Central memory CD8-positive, alpha-beta T cell (primary cell): ENCODE data around the gene NPPA.

Source experiments
- ATAC-seq: fragments of 150-1000 bp; cut with Tn5 transposase; replicated peaks from 2 replicates; pipeline ENCODE4 v1.10.0; 2022; ENCODE audit warnings: mild to moderate bottlenecking, moderate FRiP score, moderate number of reproducible peaks; ENCODE audit not compliant: poor library complexity, severe bottlenecking; ENCODE audit errors: extremely low read depth
- DNase-seq, 2 donors: peaks; one replicate each; pipeline ENCODE4 v3.0.0; 2021; ENCODE audit warnings: low spot score in 2 of 2
- H3K27ac Mint-ChIP-seq: one replicate; pipeline ENCODE4 v1.8.0; 2022; ENCODE audit warnings: low read depth, mild to moderate bottlenecking, moderate library complexity, mixed read lengths
- H3K27me3 Mint-ChIP-seq: one replicate; pipeline ENCODE4 v1.8.0; 2022; ENCODE audit warnings: mixed read lengths
- H3K36me3 Mint-ChIP-seq: one replicate; pipeline ENCODE4 v1.8.0; 2022; ENCODE audit warnings: mild to moderate bottlenecking, moderate library complexity, mixed read lengths; ENCODE audit not compliant: insufficient read depth
- H3K4me1 Mint-ChIP-seq: one replicate; pipeline ENCODE4 v1.8.0; 2022; ENCODE audit warnings: mixed read lengths
- H3K4me3 Mint-ChIP-seq: one replicate; pipeline ENCODE4 v1.8.0; 2022; ENCODE audit warnings: mild to moderate bottlenecking, moderate library complexity, mixed read lengths
- H3K9me3 Mint-ChIP-seq: one replicate; pipeline ENCODE4 v1.8.0; 2022; ENCODE audit warnings: mixed read lengths

Gene NPPA

DNA sequence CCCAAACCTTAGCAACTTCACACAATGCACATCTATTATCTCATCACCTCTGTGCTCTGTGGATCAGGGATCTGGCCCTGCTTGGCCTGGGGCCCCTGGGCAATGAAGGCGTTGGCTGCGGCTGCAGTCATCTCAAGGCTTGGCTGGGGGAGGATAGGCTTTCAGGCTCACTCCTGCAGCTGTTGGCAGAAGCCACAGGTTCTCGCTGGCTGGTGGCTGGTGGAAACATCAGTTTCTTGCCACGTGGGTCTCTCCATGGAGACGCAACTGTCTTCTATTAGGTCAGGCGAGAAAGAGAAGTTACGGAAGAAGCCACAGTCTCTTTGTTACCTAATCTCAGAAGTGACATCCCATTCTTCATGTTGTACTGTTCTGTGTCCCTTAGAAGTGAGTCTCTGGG is 3.6 kb upstream of the NPPA start:
- H3K9me3 Mint-ChIP-seq = no peaks in the 10 kb centered on the region
- H3K36me3 Mint-ChIP-seq = no peaks in the 10 kb centered on the region
- no peak overlapping the region for H3K4me3 Mint-ChIP-seq
- ATAC-seq (no peak), DNase-seq (no peak)
- H3K27me3 Mint-ChIP-seq = peaks cover 40% of the 10 kb centered on the region
- H3K4me1 Mint-ChIP-seq = no peaks in the 10 kb centered on the region
- no peak overlapping the region for H3K27ac Mint-ChIP-seq

DNA sequence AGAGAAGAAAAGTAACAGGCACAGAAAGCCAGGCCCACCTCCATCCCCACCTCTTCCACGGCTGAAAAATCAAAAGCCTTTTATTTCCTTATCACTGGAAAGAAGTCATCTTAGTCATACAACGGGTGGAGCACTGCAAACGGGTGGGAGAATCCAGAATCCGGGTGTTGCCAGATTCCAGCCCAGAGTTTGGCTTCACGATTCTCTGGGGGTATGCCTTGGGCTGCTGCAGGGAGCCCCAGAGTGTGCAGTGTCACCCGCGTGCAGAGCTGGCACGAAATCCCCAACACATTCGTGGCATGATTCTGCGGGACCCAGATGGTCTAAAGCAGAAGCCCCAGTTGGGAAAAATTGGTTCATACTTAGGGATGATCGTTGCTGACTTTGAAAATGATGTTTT is 2.6 kb upstream of the NPPA start:
- no peak for ATAC-seq
- Mint-ChIP-seq H3K4me1 (peaks cover 4% of the 10 kb centered on the region), H3K27me3 (peaks cover 40% of the 10 kb centered on the region), H3K4me3 (no peak overlapping the region), H3K9me3 (no peaks in the 10 kb centered on the region), H3K27ac (no peak overlapping the region), H3K36me3 (peaks cover 5% of the 10 kb centered on the region)
- no peak for DNase-seq

DNA sequence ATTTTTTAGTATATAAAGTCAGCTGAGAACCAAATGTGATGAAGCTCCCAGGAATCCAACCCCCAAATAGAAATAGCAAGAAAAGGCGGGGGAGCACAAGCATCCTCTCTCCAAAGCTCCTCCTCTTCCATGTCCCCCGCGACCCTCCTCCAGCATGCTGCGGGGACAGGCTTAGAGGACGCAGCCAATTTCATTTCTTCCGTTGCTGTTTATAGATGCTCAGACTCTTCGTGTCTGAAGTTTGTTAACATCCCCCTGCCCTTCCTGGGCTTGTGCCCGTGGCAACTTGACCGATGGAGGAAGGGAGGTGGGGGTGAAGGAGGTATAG is 754 bp upstream of the NPPA start:
- Mint-ChIP-seq H3K4me3 (no peak overlapping the region), H3K4me1 (peaks cover 4% of the 10 kb centered on the region), H3K27me3 (peaks cover 21% of the 10 kb centered on the region), H3K9me3 (no peaks in the 10 kb centered on the region), H3K36me3 (peaks cover 5% of the 10 kb centered on the region), H3K27ac (no peak overlapping the region)
- ATAC-seq = no peak
- no peak for DNase-seq

DNA sequence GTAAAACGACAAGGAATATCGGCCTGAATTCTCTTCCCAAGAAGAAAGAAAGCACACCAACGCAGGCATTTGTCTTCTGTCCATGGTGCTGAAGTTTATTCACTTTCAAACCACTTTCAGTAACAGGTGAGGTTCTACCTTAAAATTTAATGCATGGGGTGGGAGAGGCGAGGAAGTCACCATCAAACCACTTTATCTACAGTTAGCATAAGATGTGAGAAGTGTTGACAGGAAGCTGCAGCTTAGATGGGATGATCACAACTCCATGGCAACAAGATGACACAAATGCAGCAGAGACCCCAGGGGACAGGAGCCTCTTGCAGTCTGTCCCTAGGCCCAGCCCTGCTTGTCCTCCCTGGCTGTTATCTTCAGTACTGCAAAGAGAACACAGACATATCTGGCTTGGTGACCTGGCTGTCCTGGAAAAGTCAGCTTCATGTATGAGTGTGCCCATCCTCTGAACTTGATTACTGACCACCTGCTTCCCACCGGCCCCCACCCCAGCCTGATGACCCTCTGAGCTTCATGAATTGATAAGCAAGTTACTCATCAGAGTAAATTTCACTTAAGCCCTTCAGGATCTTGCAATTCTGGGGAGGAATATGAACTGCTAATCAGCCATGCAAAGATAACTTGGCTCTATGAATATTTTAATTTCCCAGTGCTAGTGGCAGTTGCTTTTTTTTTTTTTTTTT is 1.8 kb downstream of the NPPA start:
- Mint-ChIP-seq H3K27me3 (peaks cover under 1% of the 10 kb centered on the region), H3K4me3 (no peak overlapping the region), H3K9me3 (no peaks in the 10 kb centered on the region), H3K36me3 (peaks cover 13% of the 10 kb centered on the region), H3K27ac (no peak overlapping the region), H3K4me1 (peaks cover 4% of the 10 kb centered on the region)
- DNase-seq (no peak), ATAC-seq (no peak)

DNA sequence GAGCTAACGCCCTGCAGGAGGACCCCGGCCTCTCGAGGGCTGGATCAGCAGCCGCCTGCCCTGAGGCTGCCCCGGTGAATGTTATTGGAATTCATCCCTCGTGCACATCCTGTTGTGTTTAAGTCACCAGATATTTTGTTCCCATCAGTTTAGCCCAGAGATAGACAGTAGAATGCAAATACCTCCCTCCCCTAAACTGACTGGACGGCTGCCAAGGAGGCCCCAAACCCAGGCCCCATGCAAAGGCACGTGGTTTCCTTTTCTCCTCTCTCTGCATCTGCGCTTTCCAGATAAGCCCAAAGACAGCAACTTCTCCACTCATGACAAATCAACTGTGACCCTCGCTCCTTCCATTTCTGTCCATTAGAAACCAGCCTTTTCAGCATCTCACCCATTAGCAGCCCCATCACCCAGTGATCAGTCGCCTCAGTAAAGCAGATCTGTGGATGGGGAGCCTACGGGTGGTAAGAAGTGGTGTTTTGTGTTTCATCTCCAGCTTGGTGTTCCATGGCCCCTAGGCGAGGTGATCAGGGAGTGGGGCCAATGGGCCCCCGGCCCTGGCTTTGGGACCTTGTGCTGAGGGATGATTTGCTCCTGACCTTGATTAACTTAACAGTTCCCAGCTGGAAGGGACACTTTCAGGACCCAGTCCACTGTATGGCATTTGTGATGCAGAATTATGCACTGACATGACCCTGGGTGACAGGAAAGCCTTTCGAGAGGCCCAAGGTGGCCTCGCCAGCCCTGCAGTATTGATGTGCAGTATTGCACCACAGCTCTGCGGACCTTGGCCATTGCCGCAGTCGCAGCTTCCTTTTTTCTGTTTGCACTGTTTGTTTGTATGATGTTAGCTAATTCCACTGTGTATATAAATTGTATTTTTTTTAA is 5.2 kb downstream of the NPPA start:
- Mint-ChIP-seq H3K27me3 (no peaks in the 10 kb centered on the region), H3K36me3 (peaks cover 18% of the 10 kb centered on the region), H3K4me3 (no peak overlapping the region), H3K9me3 (no peaks in the 10 kb centered on the region), H3K4me1 (peaks cover 10% of the 10 kb centered on the region), H3K27ac (no peak overlapping the region)
- DNase-seq (no peak), ATAC-seq (no peak)

DNA sequence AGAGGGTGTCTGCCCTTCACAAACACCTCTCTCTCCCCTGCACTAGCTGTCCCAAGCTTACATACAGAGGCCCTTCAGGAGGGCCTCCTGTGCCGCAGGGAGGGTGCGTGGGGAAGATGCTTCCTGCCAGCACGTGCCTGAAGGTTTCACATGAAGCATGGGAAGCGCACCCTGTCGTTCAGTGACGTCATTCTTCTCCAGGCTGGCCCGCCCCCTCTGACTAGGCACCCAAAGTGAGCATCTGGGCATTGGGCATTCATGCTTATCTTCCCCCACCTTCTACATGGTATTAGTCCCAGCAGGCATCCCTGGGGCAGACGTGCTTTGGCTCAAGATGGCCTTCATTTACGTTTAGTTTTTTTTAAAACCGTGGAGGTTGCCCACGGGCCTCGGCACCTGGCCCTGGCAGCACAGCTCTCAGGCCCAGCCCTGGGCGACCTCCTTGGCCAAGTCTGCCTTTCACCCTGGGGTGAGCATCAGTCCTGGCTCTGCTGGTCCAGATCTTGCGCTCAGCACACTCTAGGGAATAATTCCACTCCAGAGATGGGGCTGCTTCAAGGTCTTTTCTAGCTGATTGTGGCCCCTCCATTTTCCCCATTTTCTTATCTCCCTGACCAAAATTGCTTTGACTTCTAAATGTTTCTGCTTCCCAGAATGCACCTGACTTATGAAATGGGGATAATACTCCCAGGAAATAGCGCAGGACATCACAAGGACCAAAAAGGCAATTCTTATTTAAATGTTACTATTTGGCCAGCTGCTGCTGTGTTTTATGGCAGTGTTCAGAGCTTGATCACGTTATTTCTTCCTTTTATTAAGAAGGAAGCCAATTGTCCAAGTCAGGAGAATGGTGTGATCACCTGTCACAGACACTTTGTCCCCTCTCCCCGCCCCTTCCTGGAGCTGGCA is 6.1 kb downstream of the NPPA start:
- Mint-ChIP-seq H3K4me3 (no peak overlapping the region), H3K9me3 (no peaks in the 10 kb centered on the region), H3K4me1 (peaks cover 10% of the 10 kb centered on the region), H3K27me3 (no peaks in the 10 kb centered on the region), H3K27ac (no peak overlapping the region), H3K36me3 (peaks cover 18% of the 10 kb centered on the region)
- ATAC-seq = no peak
- no peak for DNase-seq

DNA sequence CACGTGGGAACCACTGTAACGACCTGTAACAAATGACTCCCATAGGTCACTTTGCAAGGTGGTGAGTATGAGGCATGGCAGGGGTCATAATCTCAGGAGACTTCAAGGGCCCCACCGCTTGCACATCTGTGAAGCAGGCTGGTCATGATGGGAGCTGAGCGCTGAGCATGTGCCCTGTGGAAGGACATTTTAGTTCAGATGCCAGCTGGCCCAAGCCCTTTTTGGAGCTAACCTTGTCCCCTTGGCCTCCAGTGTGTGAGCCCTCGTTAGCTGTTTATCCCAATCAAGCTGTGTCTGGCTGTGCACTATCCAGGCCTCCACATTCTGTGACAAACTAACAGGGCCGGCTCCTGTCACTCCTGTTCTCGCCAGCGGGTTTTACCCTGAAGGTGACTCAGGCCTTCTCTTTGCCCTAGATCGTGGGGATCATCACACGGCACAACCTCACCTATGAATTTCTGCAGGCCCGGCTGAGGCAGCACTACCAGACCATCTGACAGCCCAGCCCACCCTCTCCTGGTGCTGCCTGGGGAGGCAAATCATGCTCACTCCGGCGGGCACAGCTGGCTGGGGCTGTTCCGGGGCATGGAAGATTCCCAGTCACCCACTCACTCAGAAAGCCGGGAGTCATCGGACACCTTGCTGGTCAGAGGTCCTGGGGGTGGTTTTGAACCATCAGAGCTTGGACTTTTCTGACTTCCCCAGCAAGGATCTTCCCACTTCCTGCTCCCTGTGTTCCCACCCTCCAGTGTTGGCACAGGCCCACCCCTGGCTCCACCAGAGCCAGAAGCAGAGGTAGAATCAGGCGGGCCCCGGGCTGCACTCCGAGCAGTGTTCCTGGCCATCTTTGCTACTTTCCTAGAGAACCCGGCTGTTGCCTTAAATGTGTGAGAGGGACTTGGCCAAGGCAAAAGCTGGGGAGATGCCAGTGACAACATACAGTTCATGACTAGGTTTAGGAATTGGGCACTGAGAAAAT is 7.6 kb downstream of the NPPA start:
- DNase-seq = no peak
- no peak overlapping the region for H3K4me3 Mint-ChIP-seq
- no peak overlapping the region for H3K27ac Mint-ChIP-seq
- H3K36me3 Mint-ChIP-seq = peaks cover 13% of the 10 kb centered on the region
- no peak for ATAC-seq
- no peaks in the 10 kb centered on the region for H3K27me3 Mint-ChIP-seq
- peaks cover 5% of the 10 kb centered on the region for H3K4me1 Mint-ChIP-seq
- no peaks in the 10 kb centered on the region for H3K9me3 Mint-ChIP-seq

DNA sequence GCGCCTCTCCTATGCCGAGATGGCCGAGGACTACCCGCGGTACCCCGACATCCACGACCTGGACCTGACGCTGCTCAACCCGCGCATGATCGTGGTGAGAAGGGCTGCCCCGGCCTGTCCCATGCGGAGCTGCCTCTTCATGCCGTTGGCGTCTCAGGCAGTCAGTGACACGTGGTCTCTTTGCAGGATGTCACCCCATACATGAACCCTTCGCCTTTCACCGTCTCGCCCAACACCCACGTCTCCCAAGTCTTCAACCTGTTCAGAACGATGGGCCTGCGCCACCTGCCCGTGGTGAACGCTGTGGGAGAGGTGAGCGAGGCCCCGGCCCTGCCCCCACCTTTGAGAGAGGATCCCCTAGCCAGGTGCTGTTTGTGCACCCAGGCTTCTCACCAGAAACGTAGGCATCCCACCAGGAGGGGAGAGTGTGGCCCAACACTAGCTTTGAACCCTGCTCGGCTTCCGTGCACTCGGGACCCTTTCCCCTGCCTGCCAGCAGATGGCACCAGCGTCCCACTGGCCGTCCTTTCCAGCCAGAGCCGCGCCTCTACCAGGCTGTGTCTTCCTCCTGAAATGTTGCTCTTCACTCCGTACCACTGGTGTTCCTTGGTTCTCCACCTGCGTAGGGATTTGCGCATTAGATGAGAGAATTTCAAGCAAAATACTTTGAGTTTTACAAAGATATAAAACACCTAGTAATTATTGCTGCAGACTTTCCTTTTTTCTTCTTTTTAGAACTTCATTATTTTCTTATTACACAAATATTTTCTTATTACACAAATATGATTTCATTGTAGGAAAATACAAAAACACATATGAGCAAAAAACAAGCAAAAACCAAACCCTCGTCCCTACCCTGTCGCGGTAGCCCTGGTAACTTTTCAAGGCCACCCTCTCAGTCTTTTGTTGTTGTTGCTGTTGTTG is 9.0 kb downstream of the NPPA start:
- Mint-ChIP-seq H3K4me3 (no peak overlapping the region), H3K36me3 (peaks cover 17% of the 10 kb centered on the region), H3K9me3 (no peaks in the 10 kb centered on the region), H3K4me1 (peaks cover 5% of the 10 kb centered on the region), H3K27ac (no peak overlapping the region), H3K27me3 (no peaks in the 10 kb centered on the region)
- peak; percentile 73 for ATAC-seq
- peak; percentile 57 to 60 for DNase-seq

DNA sequence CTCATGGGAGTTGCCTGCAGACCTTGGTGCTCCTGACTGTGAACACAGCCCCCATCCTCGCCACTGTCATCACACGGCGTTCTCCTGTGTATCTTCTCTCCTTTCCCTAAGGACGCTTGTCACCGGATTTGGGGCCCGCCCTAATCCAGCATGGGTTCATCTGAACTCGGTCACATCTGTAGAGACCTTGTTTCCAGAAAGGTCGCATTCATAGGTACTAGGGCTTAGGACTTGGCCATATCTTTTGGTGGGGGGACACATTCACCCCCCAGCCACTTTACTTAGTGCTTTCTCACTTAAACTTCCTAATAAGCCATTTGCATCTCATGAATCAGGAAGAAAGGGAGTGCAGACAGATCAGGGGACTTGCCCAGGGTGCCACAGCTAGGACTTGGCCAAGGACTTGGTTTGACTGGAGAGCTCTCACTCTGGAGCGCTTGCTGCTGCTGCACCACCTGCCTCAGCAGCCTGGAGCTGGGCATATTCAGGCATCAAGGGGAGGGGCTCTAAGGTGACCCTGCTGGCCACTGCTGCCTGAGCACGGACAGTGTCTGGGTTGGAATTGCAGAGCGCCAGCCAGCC is 9.7 kb downstream of the NPPA start:
- Mint-ChIP-seq H3K9me3 (no peaks in the 10 kb centered on the region), H3K27ac (no peak overlapping the region), H3K36me3 (peaks cover 21% of the 10 kb centered on the region), H3K27me3 (no peaks in the 10 kb centered on the region), H3K4me3 (no peak overlapping the region), H3K4me1 (peaks cover 5% of the 10 kb centered on the region)
- DNase-seq (no peak), ATAC-seq (no peak)

DNA sequence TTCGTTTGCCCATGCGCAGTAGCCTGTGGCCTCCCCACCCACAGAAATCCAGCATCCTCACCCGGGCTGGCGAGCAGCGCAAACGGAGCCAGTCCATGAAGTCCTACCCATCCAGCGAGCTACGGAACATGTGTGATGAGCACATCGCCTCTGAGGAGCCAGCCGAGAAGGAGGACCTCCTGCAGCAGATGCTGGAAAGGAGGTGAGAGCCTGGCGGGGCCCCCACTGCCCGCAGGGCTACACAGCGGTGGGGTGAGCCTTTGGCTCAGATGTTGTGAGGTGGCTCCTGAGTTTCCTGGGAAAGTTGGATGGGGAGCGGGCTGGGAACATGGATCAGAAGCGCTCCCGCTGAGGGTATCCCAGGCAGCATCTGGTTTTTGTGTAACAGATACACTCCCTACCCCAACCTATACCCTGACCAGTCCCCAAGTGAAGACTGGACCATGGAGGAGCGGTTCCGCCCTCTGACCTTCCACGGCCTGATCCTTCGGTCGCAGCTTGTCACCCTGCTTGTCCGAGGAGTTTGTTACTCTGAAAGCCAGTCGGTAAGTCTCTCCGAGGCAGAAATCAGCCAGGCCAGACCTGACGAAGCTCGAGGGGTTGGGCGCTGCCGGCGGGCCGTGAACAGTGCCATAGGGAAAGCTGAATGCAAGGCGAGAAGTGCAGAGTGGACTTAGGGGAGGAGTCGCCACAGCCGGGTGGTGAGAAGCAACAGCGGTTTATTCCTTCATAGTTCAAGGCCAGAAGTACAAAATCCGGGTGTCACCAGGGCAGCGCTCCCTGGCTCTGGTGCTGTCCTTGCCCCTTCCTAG is 10.4 kb downstream of the NPPA start:
- peaks cover 5% of the 10 kb centered on the region for H3K4me1 Mint-ChIP-seq
- H3K4me3 Mint-ChIP-seq = no peak overlapping the region
- H3K27me3 Mint-ChIP-seq = no peaks in the 10 kb centered on the region
- no peak for DNase-seq
- peaks cover 20% of the 10 kb centered on the region for H3K36me3 Mint-ChIP-seq
- no peak for ATAC-seq
- H3K9me3 Mint-ChIP-seq = no peaks in the 10 kb centered on the region
- H3K27ac Mint-ChIP-seq = no peak overlapping the region
